HG02973 (cell line): ENCODE measurements around the gene PTPRA.
A peak's percentile ranks its signal among the peaks of the same experiment; 100 is the strongest.
"Not testable (repeated sequence)": the region's sequence is repeated elsewhere in the genome, so short reads cannot be mapped to it uniquely, and the experiment has no call there.

Experiments used
- ATAC-seq: cut with Tn5 transposase; IDR thresholded peaks from one replicate; pipeline ENCODE4 v1.9.1; 2021; ENCODE audit warnings: moderate library complexity; ENCODE audit not compliant: unreplicated experiment

Gene PTPRA

GRCh38 chr20:2873010-2873746 is at the start of gene PTPRA:
Gene PTPRA, plus strand, starts transcription at chr20:2873481. Its CDS starts 90,797 bp downstream, at chr20:2964278.
- peak; percentile 89 for ATAC-seq

- ATAC-seq = no peak
Measured at GRCh38 chr20:2825761-2826160, 47.5 kb upstream of the PTPRA start.

- no peak for ATAC-seq
Measured at GRCh38 chr20:2826655-2827054, 46.6 kb upstream of the PTPRA start.

GRCh38 chr20:2829376-2829775 is 43.9 kb upstream of the PTPRA start:
- ATAC-seq = no peak

GRCh38 chr20:2831206-2831605 is 42.1 kb upstream of the PTPRA start:
- ATAC-seq = not testable (repeated sequence)

GRCh38 chr20:2833761-2834160 is 39.5 kb upstream of the PTPRA start:
- no peak for ATAC-seq

GRCh38 chr20:2834401-2835110 is 38.7 kb upstream of the PTPRA start:
- ATAC-seq = no peak

GRCh38 chr20:2835331-2835796 is 37.9 kb upstream of the PTPRA start:
- no peak for ATAC-seq

GRCh38 chr20:2836035-2836434 is 37.2 kb upstream of the PTPRA start:
- no peak for ATAC-seq

- no peak for ATAC-seq
Measured at GRCh38 chr20:2837221-2837960, 35.9 kb upstream of the PTPRA start.

GRCh38 chr20:2838170-2838797 is 35.0 kb upstream of the PTPRA start:
- ATAC-seq = no peak

- no peak for ATAC-seq
Measured at GRCh38 chr20:2838847-2839671, 34.2 kb upstream of the PTPRA start.

GRCh38 chr20:2839732-2840137 is 33.5 kb upstream of the PTPRA start:
- no peak for ATAC-seq

GRCh38 chr20:2840138-2840966 is 32.9 kb upstream of the PTPRA start, which contains the start of the genes PCED1A and VPS16:
Gene PCED1A, minus strand, starts transcription at chr20:2840655. Its CDS starts 743 bp downstream, at chr20:2839912.
Gene VPS16, plus strand, starts transcription at chr20:2840745. Its CDS starts 30 bp downstream, at chr20:2840775.
- peak; percentile 88 for ATAC-seq

GRCh38 chr20:2840967-2841531 is 32.2 kb upstream of the PTPRA start:
- peak; percentile 27 for ATAC-seq

GRCh38 chr20:2845607-2846006 is 27.7 kb upstream of the PTPRA start:
- no peak for ATAC-seq

GRCh38 chr20:2846698-2847097 is 26.6 kb upstream of the PTPRA start:
- no peak for ATAC-seq

GRCh38 chr20:2847802-2848201 is 25.5 kb upstream of the PTPRA start:
- ATAC-seq = no peak

- no peak for ATAC-seq
Measured at GRCh38 chr20:2849529-2849928, 23.8 kb upstream of the PTPRA start.
